ENCODE data around the gene HORMAD2.

The HORMAD2 gene

GRCh38 chr22:30043161-30043560 lies 37.1 kb upstream of the HORMAD2 start:
- H3K27ac ChIP-seq (ENCODE audit: low read length): no peak overlapping the region
- WGBS (ENCODE audit: insufficient coverage, insufficient read length): no CpG with 5 or more reads among the region's 4 CpGs

DNA sequence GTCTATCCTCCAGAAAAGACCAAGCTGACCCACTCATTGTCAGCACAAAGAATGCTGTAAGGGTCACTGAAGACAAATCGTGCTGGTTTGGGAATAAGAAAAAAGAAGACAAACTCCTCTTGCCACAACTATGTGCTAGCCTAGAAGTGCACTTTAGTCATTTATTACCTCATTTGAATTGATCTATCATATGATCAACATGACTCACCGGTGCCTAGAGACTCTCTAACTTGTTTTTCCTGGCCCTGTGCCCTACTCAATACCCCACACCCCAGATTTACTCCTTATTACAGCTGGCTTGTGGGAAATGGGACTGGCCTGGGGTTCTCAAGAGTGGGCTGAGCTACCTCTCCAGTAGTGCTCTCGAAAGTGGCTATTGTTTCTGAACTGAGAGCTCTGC lies 35.9 kb upstream of the HORMAD2 start:
- no peaks in the 10 kb centered on the region for H3K27me3 ChIP-seq (ENCODE audit: control insufficient read depth, insufficient read depth, low read length)
- H3K27ac ChIP-seq (ENCODE audit: low read length): no peak overlapping the region
- H3K9me3 ChIP-seq (ENCODE audit: control insufficient read depth, insufficient read depth, low read length): no peaks in the 10 kb centered on the region
- no peaks in the 10 kb centered on the region for H3K36me3 ChIP-seq (ENCODE audit: control insufficient read depth, insufficient read depth, low read length)
- WGBS (ENCODE audit: insufficient coverage, insufficient read length): no CpG with 5 or more reads among the region's 3 CpGs
- no peak for DNase-seq (ENCODE audit: low read depth, low spot score)
- H3K4me3 ChIP-seq (ENCODE audit: low read length): no peak overlapping the region
- H3K4me1 ChIP-seq (ENCODE audit: control insufficient read depth, insufficient read depth, low read length): no peaks in the 10 kb centered on the region

More at GRCh38 chr22:30043161-30043560, 37.1 kb upstream of the HORMAD2 start:
- H3K4me3 ChIP-seq (ENCODE audit: low read length): no peak overlapping the region
- no peaks in the 10 kb centered on the region for H3K9me3 ChIP-seq (ENCODE audit: control insufficient read depth, insufficient read depth, low read length)
- no peaks in the 10 kb centered on the region for H3K36me3 ChIP-seq (ENCODE audit: control insufficient read depth, insufficient read depth, low read length)
- no peak for DNase-seq (ENCODE audit: low read depth, low spot score)
- H3K27me3 ChIP-seq (ENCODE audit: control insufficient read depth, insufficient read depth, low read length): no peaks in the 10 kb centered on the region
- H3K4me1 ChIP-seq (ENCODE audit: control insufficient read depth, insufficient read depth, low read length): no peaks in the 10 kb centered on the region

GRCh38 chr22:30044881-30045493 lies 35.3 kb upstream of the HORMAD2 start:
- Histone ChIP-seq H3K4me3 (ENCODE audit: low read length) (no peak overlapping the region), H3K27ac (ENCODE audit: low read length) (no peak overlapping the region), H3K9me3 (ENCODE audit: control insufficient read depth, insufficient read depth, low read length) (no peaks in the 10 kb centered on the region), H3K36me3 (ENCODE audit: control insufficient read depth, insufficient read depth, low read length) (no peaks in the 10 kb centered on the region), H3K27me3 (ENCODE audit: control insufficient read depth, insufficient read depth, low read length) (no peaks in the 10 kb centered on the region), H3K4me1 (ENCODE audit: control insufficient read depth, insufficient read depth, low read length) (no peaks in the 10 kb centered on the region)
- no CpG with 5 or more reads among the region's 4 CpGs for WGBS (ENCODE audit: insufficient coverage, insufficient read length)
- no peak for DNase-seq (ENCODE audit: low read depth, low spot score)

DNA sequence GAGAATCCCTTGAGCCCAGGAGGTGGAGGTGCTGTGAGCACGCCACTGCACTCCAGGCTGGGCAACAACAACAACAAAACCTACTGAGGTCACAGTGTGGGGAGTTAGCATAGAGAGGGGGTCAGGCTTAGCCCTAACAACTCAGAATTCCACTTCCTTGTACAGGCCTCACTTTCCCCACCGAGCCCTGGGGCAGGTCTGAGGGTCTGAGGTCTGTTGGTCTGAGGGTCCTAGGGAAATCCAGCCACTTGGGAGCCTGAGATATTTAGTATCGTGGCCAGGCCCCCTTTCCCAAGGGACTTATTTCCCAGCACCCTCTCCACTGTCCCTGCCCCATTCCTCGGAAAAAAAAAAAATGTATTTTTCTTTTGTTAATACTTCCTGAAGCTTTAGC lies 34.8 kb upstream of the HORMAD2 start:
- Histone ChIP-seq H3K36me3 (ENCODE audit: control insufficient read depth, insufficient read depth, low read length) (no peaks in the 10 kb centered on the region), H3K27me3 (ENCODE audit: control insufficient read depth, insufficient read depth, low read length) (no peaks in the 10 kb centered on the region), H3K27ac (ENCODE audit: low read length) (no peak overlapping the region), H3K4me3 (ENCODE audit: low read length) (no peak overlapping the region), H3K9me3 (ENCODE audit: control insufficient read depth, insufficient read depth, low read length) (no peaks in the 10 kb centered on the region), H3K4me1 (ENCODE audit: control insufficient read depth, insufficient read depth, low read length) (no peaks in the 10 kb centered on the region)
- DNase-seq (ENCODE audit: low read depth, low spot score): no peak
- whole genome bisulfite sequencing (ENCODE audit: insufficient coverage, insufficient read length): no CpG with 5 or more reads among the region's 4 CpGs

DNA sequence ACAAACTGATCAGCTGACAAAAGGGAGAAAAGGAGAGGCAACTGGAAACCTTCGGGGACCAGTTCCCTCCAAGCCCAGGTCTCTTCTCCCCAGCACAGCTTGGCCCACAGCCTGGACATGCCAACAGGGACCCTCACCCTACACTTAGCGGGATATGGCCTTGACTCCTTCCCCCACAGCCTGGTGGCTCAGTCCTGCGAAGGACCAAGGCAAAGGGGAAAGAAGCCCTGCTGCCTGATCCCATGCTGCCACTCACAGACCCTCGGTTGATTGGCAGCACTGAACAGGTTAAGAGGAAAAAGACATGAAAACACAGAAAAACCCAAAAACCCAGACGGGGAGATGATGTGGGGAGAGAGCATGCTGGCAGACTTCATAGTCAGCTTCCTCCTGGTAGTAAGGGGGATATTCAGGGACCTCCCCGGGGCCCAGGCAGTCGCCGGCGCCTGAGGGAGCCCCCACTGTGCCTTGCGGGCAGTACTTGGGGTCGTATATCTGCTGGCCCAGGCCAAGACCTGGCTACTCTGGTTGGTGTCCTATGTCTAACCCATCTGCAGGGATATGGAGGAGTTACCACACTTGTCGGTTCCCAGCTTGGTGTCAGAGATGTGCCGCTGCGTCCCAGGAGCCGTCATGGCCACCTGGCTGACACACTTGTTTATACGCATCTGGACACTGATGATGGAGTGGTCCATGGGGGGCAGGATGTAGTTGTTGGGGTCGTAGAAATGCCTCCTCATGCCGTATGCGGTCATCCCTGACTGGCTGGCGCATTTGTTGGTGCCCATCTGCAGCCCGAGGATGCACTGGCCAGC lies 34.2 kb upstream of the HORMAD2 start:
- Histone ChIP-seq H3K4me1 (ENCODE audit: control insufficient read depth, insufficient read depth, low read length) (no peaks in the 10 kb centered on the region), H3K9me3 (ENCODE audit: control insufficient read depth, insufficient read depth, low read length) (no peaks in the 10 kb centered on the region), H3K36me3 (ENCODE audit: control insufficient read depth, insufficient read depth, low read length) (no peaks in the 10 kb centered on the region), H3K27ac (ENCODE audit: low read length) (no peak overlapping the region), H3K4me3 (ENCODE audit: low read length) (no peak overlapping the region), H3K27me3 (ENCODE audit: control insufficient read depth, insufficient read depth, low read length) (no peaks in the 10 kb centered on the region)
- DNase-seq (ENCODE audit: low read depth, low spot score): no peak
- WGBS (ENCODE audit: insufficient coverage, insufficient read length): no CpG with 5 or more reads among the region's 21 CpGs

DNA sequence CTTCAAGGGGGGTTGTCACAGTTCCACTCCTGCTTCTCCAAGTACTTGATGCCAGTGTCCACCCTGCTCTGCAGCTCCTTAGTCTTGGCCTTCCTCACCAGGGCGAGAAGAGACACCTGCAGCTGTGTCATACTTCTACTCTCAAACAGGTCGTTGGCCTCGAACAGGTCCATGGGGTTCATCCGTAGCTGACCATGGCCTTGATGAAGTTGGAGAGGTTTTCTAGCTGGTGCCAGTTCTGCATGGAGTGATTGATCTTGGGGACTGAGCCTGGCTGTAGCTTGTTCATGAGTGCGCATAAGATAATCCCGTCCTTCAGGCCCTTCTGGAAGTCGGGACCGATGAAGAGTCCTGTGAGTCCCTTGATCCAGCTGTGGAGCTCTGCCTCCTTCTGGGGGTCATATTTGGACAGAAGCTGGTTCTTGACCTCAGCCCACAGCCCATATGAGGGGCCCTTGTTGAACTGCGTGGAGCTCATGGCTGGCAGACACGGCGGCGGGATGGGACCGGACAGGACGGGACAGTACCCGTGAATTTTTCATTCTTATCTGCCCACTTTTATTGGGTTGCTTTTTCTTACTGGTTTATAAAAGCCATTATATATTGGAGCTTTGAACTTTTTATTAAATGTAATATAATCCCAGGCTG lies 33.4 kb upstream of the HORMAD2 start:
- Histone ChIP-seq H3K4me1 (ENCODE audit: control insufficient read depth, insufficient read depth, low read length) (no peaks in the 10 kb centered on the region), H3K27me3 (ENCODE audit: control insufficient read depth, insufficient read depth, low read length) (no peaks in the 10 kb centered on the region), H3K9me3 (ENCODE audit: control insufficient read depth, insufficient read depth, low read length) (no peaks in the 10 kb centered on the region), H3K4me3 (ENCODE audit: low read length) (no peak overlapping the region), H3K36me3 (ENCODE audit: control insufficient read depth, insufficient read depth, low read length) (no peaks in the 10 kb centered on the region), H3K27ac (ENCODE audit: low read length) (no peak overlapping the region)
- DNase-seq (ENCODE audit: low read depth, low spot score): no peak
- whole genome bisulfite sequencing (ENCODE audit: insufficient coverage, insufficient read length): no CpG with 5 or more reads among the region's 15 CpGs

GRCh38 chr22:30047364-30047738 lies 32.9 kb upstream of the HORMAD2 start:
- Histone ChIP-seq H3K36me3 (ENCODE audit: control insufficient read depth, insufficient read depth, low read length) (no peaks in the 10 kb centered on the region), H3K9me3 (ENCODE audit: control insufficient read depth, insufficient read depth, low read length) (no peaks in the 10 kb centered on the region), H3K4me1 (ENCODE audit: control insufficient read depth, insufficient read depth, low read length) (no peaks in the 10 kb centered on the region), H3K27me3 (ENCODE audit: control insufficient read depth, insufficient read depth, low read length) (no peaks in the 10 kb centered on the region), H3K4me3 (ENCODE audit: low read length) (no peak overlapping the region), H3K27ac (ENCODE audit: low read length) (no peak overlapping the region)
- no peak for DNase-seq (ENCODE audit: low read depth, low spot score)
- no CpG with 5 or more reads among the region's 3 CpGs for WGBS (ENCODE audit: insufficient coverage, insufficient read length)

- Histone ChIP-seq H3K4me3 (ENCODE audit: low read length) (no peak overlapping the region), H3K9me3 (ENCODE audit: control insufficient read depth, insufficient read depth, low read length) (no peaks in the 10 kb centered on the region), H3K4me1 (ENCODE audit: control insufficient read depth, insufficient read depth, low read length) (no peaks in the 10 kb centered on the region), H3K27me3 (ENCODE audit: control insufficient read depth, insufficient read depth, low read length) (no peaks in the 10 kb centered on the region), H3K27ac (ENCODE audit: low read length) (no peak overlapping the region), H3K36me3 (ENCODE audit: control insufficient read depth, insufficient read depth, low read length) (no peaks in the 10 kb centered on the region)
- no CpG with 5 or more reads among the region's 2 CpGs for WGBS (ENCODE audit: insufficient coverage, insufficient read length)
- no peak for DNase-seq (ENCODE audit: low read depth, low spot score)
Measured at GRCh38 chr22:30048681-30049080, 31.6 kb upstream of the HORMAD2 start.

DNA sequence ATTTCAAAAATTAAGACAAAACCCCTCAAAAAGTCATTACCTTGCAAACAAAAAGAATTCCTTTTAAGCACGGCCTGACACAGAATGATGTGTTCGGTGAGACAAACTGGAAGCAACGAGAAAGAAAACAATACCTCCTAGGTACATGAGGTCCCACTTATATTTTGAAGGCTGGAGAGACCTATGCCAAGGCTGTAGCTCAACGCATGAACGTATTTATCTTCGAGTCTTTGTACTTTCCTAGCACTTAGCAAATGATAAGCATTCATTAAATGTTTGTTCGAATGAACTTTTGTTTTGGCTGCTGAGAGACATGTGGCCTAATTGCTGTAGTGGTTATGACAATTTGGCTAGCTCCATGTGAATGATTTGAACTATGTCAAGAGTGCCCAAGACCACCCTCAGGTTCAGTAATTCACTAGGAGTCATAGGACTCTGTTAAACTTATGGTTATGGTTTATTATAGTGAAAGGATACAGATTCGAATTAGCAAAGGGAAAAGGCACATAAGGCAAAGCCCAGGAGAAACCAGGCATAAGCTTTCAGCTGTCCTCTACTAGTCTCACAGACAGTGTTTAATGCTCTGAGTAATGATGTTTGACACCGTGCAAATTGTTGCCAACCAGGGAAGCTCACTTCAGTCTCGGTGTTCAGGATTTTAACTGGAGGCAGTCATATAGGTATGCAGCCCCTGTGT lies 26.0 kb upstream of the HORMAD2 start:
- Histone ChIP-seq H3K36me3 (ENCODE audit: control insufficient read depth, insufficient read depth, low read length) (no peaks in the 10 kb centered on the region), H3K4me1 (ENCODE audit: control insufficient read depth, insufficient read depth, low read length) (no peaks in the 10 kb centered on the region), H3K9me3 (ENCODE audit: control insufficient read depth, insufficient read depth, low read length) (no peaks in the 10 kb centered on the region), H3K27me3 (ENCODE audit: control insufficient read depth, insufficient read depth, low read length) (no peaks in the 10 kb centered on the region), H3K27ac (ENCODE audit: low read length) (no peak overlapping the region), H3K4me3 (ENCODE audit: low read length) (no peak overlapping the region)
- no CpG with 5 or more reads among the region's 10 CpGs for WGBS (ENCODE audit: insufficient coverage, insufficient read length)
- DNase-seq (ENCODE audit: low read depth, low spot score): no peak

- no peaks in the 10 kb centered on the region for H3K36me3 ChIP-seq (ENCODE audit: control insufficient read depth, insufficient read depth, low read length)
- H3K27ac ChIP-seq (ENCODE audit: low read length): no peak overlapping the region
- H3K4me1 ChIP-seq (ENCODE audit: control insufficient read depth, insufficient read depth, low read length): no peaks in the 10 kb centered on the region
- H3K9me3 ChIP-seq (ENCODE audit: control insufficient read depth, insufficient read depth, low read length): no peaks in the 10 kb centered on the region
- H3K27me3 ChIP-seq (ENCODE audit: control insufficient read depth, insufficient read depth, low read length): no peaks in the 10 kb centered on the region
- H3K4me3 ChIP-seq (ENCODE audit: low read length): no peak overlapping the region
- DNase-seq (ENCODE audit: low read depth, low spot score): no peak
Measured at GRCh38 chr22:30054764-30055069, 25.5 kb upstream of the HORMAD2 start.

Measured in iPS DF 6.9 (cell line).